ENCODE data around the gene RFX1.

Gene RFX1

GRCh38 chr19:14006085-14006765, at the start of gene RFX1:
Gene RFX1 (minus strand): TSS chr19:14006320. CDS start chr19:13993843, 12,477 bp downstream.
- Histone ChIP-seq H3K9me3 (ENCODE audit: control insufficient read depth, insufficient read depth, low read depth, low read length) (no peaks in the 10 kb centered on the region), H3K4me1 (ENCODE audit: control insufficient read depth, insufficient read depth, low read length) (no peaks in the 10 kb centered on the region), H3K27ac (ENCODE audit: extremely low read depth, low read depth, low read length) (peak within 1 kb of the TSS; percentile 89), H3K4me3 (ENCODE audit: low read depth, low read length) (peak within 1 kb of the TSS; percentile 92), H3K36me3 (ENCODE audit: control insufficient read depth in 2 of 2, insufficient read depth in 1 of 2, low read length in 2 of 2) (no peaks in the 10 kb centered on the region)
- POLR2A ChIA-PET: interaction anchor here (0.5 to 2.5 kb wide), 16 partner anchors 10 to 812 kb away, joined by 3 to 11 read pairs (median 4); partner anchors contain the start of genes DCAF15 and IL27RA
- CTCF ChIA-PET: interaction anchor here (0.7 to 2.1 kb wide), 6 partner anchors 22 to 97 kb away, joined by 3 to 7 read pairs (median 4); partner anchors contain the start of gene RLN3
- TF ChIP-seq SP3 (tag by site-specific recombination; IDR thresholded peaks at IDR 0.05) (peak; percentile 94), ZNF747 (tag by site-specific recombination; IDR thresholded peaks at IDR 0.05) (no peak), ZNF518A (tag by site-specific recombination; conservative IDR thresholded peaks at IDR 0.05; ENCODE audit: low read depth) (0 out of 2 replicates have a peak, but pooled peaks have one; percentile 26), ZBTB7A (tag by site-specific recombination; IDR thresholded peaks at IDR 0.05; ENCODE audit: low read depth) (peak; percentile 60; the same call in 1 of the 2 replicates), TRIM28 (IDR thresholded peaks at IDR 0.05; ENCODE audit: borderline replicate concordance, low read length) (no peak), INSM2 (tag by site-specific recombination; IDR thresholded peaks at IDR 0.05) (no peak), ZNF248 (tag by site-specific recombination; IDR thresholded peaks at IDR 0.05) (no peak), SP2 (tag by site-specific recombination; IDR thresholded peaks at IDR 0.05) (peak; percentile 98), SALL2 (tag by site-specific recombination; IDR thresholded peaks at IDR 0.05; ENCODE audit: borderline replicate concordance) (no peak), MYNN (tag by site-specific recombination; IDR thresholded peaks at IDR 0.05; ENCODE audit: borderline replicate concordance) (peak; percentile 97), ZBTB11 (tag by site-specific recombination; conservative IDR thresholded peaks at IDR 0.05; ENCODE audit: low read depth) (peak; percentile 85; the same call in 1 of the 2 replicates), ZIC2 (tag by site-specific recombination; IDR thresholded peaks at IDR 0.05) (no peak), ZNF76 (tag by site-specific recombination; IDR thresholded peaks at IDR 0.05; ENCODE audit: borderline replicate concordance, low read depth) (peak; percentile 97), ZNF433 (tag by site-specific recombination; IDR thresholded peaks at IDR 0.05; ENCODE audit: low read depth) (no peak), PRDM6 (tag by site-specific recombination; IDR thresholded peaks at IDR 0.05) (no peak), EGR2 (tag by site-specific recombination; IDR thresholded peaks at IDR 0.05; ENCODE audit: low read depth) (0 out of 2 replicates have a peak, but pooled peaks have one; percentile 19), ZNF571 (tag by site-specific recombination; IDR thresholded peaks at IDR 0.05) (no peak), YY1 (tag by site-specific recombination; IDR thresholded peaks at IDR 0.05) (peak; percentile 53), ZNF416 (tag by site-specific recombination; IDR thresholded peaks at IDR 0.05) (no peak), ZNF2 (tag by site-specific recombination; IDR thresholded peaks at IDR 0.05) (no peak), SCRT1 (tag by site-specific recombination; IDR thresholded peaks at IDR 0.05; ENCODE audit: borderline replicate concordance) (peak; percentile 92), OVOL3 (tag by site-specific recombination; IDR thresholded peaks at IDR 0.05) (no peak), SCRT2 (tag by site-specific recombination; IDR thresholded peaks at IDR 0.05) (peak; percentile 99)
- TF ChIP-seq, protein P1, sequence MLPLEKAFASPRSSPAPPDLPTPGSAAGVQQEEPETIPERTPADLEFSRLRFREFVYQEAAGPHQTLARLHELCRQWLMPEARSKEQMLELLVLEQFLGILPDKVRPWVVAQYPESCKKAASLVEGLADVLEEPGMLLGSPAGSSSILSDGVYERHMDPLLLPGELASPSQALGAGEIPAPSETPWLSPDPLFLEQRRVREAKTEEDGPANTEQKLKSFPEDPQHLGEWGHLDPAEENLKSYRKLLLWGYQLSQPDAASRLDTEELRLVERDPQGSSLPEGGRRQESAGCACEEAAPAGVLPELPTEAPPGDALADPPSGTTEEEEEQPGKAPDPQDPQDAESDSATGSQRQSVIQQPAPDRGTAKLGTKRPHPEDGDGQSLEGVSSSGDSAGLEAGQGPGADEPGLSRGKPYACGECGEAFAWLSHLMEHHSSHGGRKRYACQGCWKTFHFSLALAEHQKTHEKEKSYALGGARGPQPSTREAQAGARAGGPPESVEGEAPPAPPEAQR (tag by site-specific recombination; IDR thresholded peaks at IDR 0.05): no peak
